Measurements from ENCODE around the gene BMPER.

The BMPER gene

DNA sequence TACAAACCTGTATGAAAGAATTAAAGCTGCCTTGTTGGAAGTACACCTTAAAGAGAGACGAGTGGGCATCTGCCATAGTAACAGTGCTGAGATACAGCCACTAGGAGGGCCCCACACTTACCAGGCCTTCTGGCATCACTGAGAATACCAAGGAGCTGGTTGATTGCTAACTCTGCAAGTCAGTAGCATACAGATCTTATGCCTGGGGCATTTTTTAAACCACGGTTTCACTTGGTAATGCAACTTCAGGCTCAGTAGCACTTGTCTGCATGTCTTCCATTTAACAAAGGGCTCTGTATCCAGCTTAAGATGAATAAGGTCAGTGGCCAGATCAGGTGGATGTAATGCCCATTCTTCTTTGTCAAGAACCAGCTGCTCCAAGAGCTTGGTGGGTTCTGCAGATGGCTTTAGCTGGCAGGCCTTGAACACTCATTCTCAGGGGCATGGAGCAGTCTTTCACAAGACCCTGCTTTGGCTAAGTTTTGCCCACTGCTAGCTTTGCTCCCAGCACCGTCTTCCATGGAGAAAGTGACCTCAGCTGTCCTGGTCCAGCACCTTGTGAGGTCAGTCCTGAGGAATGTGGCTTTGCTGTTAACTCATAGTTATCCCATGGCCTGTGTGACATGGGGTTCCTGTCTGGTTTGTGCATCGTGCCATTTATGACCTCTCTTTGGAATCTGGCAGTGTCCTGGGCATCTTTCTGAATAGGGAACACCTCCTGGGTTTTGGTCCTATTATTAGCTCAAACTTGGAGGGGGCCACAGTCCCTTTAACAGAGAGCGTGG lies 68.1 kb downstream of the BMPER start:
- DNase-seq: no peak

DNA sequence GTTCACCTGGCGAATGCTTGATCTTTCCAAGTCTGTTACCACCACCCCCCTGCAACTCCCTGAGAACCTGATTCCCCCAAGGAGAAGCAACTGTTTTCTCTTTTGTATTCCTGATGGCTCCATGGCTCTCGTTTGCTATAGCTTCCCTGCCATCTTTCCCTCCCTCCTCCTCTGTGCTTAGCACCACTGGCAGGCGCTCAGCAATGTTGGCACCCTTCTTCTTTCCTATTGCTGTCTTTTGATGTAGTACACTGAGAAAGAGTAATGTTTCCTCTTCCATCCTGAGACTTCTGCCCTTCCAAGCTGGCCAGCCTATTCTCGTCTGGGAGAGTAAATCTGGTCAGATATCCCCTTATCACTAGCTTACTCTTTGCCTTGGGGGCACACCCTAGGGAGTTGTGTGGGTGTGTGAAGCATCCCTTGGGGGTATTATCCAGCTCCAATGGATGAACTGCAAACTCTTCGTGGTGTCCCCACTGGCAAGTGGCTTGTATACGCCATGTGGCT lies 74.0 kb downstream of the BMPER start:
- DNase-seq: no peak

DNA sequence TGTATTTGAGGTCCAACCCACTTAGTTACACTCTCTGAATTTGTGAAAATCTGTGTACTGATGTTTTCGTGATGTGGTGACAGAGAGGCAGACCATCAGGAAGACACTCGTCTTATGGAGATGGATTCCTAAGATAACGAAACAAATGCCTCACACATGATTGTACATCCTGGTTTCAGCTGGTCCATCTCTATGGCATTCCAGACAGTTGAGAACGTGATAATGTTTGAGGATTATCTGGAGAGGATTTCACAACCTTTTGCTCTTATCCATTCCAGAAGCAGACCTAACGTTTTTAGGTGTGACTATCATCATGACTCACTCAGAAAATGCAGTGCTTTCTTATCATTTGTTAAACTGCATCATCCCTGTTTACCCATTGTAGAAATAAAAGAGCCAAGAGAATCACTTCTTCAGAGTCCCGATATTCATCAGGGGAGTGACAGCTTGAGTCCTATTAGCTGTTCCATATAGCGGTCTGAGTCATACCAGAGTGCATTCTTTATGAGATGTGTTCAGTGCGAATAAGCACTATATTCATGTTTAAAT lies 74.5 kb downstream of the BMPER start:
- DNase-seq: no peak

DNA sequence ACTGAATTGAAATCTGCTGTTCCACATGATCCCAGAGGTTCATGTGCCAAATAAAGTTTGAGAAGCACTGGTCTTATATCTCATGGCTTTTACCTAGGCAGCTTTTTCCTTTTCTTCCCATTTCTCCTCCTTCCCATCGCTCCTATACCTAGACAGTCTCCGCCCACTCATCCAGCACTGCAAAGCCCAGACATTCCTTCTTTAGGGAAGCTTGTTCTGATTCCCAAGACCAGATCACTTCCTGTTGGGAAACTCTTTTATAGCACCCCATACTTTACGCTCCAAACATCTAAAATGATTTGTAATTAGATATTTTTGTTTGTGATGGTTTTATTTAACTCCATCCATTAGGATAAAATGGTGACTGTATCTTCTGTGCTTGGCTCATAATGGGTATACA lies 75.9 kb downstream of the BMPER start:
- no peak for DNase-seq

GRCh38 chr7:33981671-33982424 lies 76.5 kb downstream of the BMPER start:
- no peak for DNase-seq

DNA sequence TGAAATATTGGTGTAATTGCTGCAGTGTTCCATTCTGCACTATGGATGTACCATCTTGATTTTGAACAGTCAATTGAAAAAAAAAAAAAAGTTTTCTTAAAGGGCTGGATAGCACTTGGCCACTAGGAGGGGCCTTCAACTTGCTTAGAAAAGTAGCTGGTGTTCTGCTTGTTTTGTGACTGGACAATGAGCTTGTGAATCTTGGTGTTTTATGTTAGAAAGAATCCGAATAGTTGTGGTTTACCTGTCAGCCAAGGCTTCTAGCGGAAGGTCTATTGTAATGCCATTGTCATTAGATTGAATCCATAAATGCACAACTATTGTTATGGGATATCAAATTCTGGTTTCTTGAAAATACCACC lies 77.1 kb downstream of the BMPER start:
- no peak for DNase-seq

DNA sequence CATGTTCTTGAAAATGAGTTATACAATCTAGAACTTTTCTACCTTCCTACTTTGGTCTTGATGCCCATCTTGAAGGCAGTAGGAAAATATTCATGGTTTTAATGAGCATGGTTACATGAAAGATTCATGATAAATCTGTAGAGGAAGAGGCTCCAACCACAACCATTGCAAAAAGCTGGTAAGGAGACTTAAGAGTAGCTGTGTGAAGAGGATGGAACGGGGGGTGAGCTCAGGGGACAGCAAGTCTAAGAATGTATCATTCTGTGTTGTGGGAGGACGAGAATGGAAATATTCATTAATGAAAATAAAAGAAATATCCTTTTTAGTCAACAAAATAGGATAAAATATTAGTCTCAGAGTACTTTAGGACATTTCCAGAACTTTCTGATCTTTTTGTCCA lies 81.1 kb downstream of the BMPER start:
- no peak for DNase-seq

GRCh38 chr7:33986951-33987947 lies 81.9 kb downstream of the BMPER start:
- DNase-seq: no peak

- no peak for DNase-seq
These were observed 91.6 kb downstream of the BMPER start for GRCh38 chr7:33996899-33997298.

DNA sequence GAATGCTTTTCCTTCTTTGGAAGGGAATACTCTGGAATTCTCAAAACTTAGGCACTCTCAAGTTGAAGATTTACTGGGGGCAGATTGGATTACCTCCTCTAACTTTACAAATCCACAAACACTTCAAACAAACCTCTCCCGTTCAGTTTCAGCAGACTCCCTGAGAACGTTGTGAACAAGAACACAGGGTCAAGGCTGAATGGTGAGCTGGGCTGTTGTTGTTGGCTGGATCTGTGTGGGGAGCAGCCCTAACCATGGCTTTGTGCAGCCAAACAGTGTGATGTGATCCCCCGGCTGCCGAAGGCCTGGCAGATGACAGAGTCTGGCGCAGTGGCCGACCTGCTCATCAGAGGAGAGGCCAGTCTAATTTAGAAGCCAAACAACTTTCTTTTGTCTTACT lies 93.1 kb downstream of the BMPER start:
- DNase-seq: no peak

GRCh38 chr7:34011017-34011695 lies 105.8 kb downstream of the BMPER start:
- no peak for DNase-seq

GRCh38 chr7:34011696-34012095 lies 106.4 kb downstream of the BMPER start:
- DNase-seq: no peak

GRCh38 chr7:34013421-34013820 lies 108.1 kb downstream of the BMPER start:
- DNase-seq: no peak

GRCh38 chr7:34015651-34016050 lies 110.3 kb downstream of the BMPER start:
- no peak for DNase-seq

GRCh38 chr7:34016876-34017275 lies 111.5 kb downstream of the BMPER start:
- DNase-seq: no peak

- DNase-seq: no peak
These were observed 114.0 kb downstream of the BMPER start for GRCh38 chr7:34019301-34019790.

GRCh38 chr7:34022626-34023025 lies 117.3 kb downstream of the BMPER start:
- no peak for DNase-seq

DNA sequence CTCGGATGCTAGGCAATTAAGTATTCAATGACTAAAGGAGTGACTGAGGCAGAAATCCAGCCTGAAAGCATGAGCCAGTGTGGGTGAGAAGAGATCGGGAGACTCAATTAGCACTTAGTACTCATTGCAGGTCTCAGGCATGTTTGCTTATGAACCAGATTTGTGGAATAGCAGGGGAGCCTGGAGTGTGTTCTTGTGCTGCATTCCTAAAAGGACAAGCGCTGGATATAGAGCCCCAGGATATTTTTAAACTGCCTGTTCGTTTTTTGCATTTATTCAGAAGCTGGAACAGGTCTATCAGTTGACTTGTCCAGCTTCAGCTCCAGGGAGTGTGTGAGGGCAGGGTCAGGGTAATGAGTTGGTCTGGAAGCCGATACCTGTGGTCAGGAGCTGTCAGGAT lies 120.3 kb downstream of the BMPER start:
- DNase-seq: no peak

- no peak for DNase-seq
These were observed 121.3 kb downstream of the BMPER start for GRCh38 chr7:34026481-34027190.

GRCh38 chr7:34031156-34031555 lies 125.8 kb downstream of the BMPER start:
- DNase-seq: no peak

DNA sequence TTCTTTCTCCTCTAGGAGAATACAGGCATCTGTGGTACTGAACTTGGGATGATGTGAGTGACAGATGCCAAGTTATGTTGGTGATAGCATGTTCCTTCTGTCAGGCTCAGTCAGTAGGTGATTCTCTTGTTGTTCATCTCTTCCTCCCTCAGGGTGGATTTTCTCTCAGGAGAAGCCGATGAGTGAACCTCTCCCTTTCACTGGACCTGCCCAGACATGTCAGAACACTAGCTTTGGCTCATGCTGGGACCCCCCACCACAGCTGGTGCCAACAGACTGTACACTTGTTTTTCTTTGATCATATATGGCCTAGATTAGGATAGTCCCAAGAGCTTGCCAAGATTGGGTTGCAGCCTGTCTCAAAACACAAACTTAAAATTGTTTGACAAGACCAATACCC lies 129.4 kb downstream of the BMPER start:
- no peak for DNase-seq
